ENCODE data around the gene BCR.
"Not testable (repeated sequence)": the region's sequence is repeated elsewhere in the genome, so short reads cannot be mapped to it uniquely, and the experiment has no call there.

BCR gene

GRCh38 chr22:23323960-23324688, 143.8 kb downstream of the BCR start:
- DNase-seq, result not testable (repeated sequence)

GRCh38 chr22:23325183-23325582, 144.9 kb downstream of the BCR start:
- DNase-seq, result no peak

- not testable (repeated sequence) for DNase-seq
These were observed 153.5 kb downstream of the BCR start for GRCh38 chr22:23333822-23334221.

GRCh38 chr22:23337672-23338071, 157.4 kb downstream of the BCR start:
- DNase-seq, result not testable (repeated sequence)

GRCh38 chr22:23341942-23342695, 161.8 kb downstream of the BCR start:
- DNase-seq, result not testable (repeated sequence)

- no peak for DNase-seq
These were observed 171.0 kb downstream of the BCR start for GRCh38 chr22:23351321-23351720.

GRCh38 chr22:23353004-23353403, 172.7 kb downstream of the BCR start:
- DNase-seq, result no peak

- DNase-seq, result no peak
These were observed 173.4 kb downstream of the BCR start for GRCh38 chr22:23353696-23354095.

GRCh38 chr22:23356094-23356493, 175.8 kb downstream of the BCR start:
- DNase-seq, result no peak

GRCh38 chr22:23357053-23357452, 176.7 kb downstream of the BCR start:
- DNase-seq, result no peak

- DNase-seq, result no peak
These were observed 179.3 kb downstream of the BCR start for GRCh38 chr22:23359583-23360123.

- DNase-seq, result no peak
These were observed 181.4 kb downstream of the BCR start for GRCh38 chr22:23361676-23362075.

- no peak for DNase-seq
These were observed 183.4 kb downstream of the BCR start for GRCh38 chr22:23363683-23364082.

- no peak for DNase-seq
These were observed 184.1 kb downstream of the BCR start for GRCh38 chr22:23364389-23364788.

GRCh38 chr22:23365524-23365923, 185.2 kb downstream of the BCR start:
- DNase-seq, result no peak

- no peak for DNase-seq
These were observed 185.7 kb downstream of the BCR start for GRCh38 chr22:23365961-23366360.

GRCh38 chr22:23367196-23367595, 186.9 kb downstream of the BCR start:
- DNase-seq, result not testable (repeated sequence)
